G401 (cell line): ENCODE data around the gene MAD2L1BP. TPM values are rescaled to one million over a fixed set of nuclear protein-coding genes. Genes with fewer than 3 reads are reported as not detected.
"Not testable (repeated sequence)": the region's sequence is repeated elsewhere in the genome, so short reads cannot be mapped to it uniquely, and the experiment has no call there.

ENCODE experiments used
- DNase-seq: peaks from one replicate; pipeline ENCODE4 v3.0.0-alpha.2; 2015; ENCODE audit warnings: low spot score
- in situ Hi-C: cut with HindIII; loops from 2 replicates; pipeline ENCODE4 v1.10.0; 2016; ENCODE audit warnings: low sequenced_read_pairs, mixed read lengths
- total RNA-seq: library from RNA; depleted of rRNA; stranded (reverse); fragments of >200 nt; shearing (Covaris generic); gene quantifications from 2 replicates; pipeline ENCODE4 v1.2.3, GENCODE V29; 2014

MAD2L1BP gene
- total RNA-seq, 1 experiment from 2014 or later: 78.9 TPM

DNA sequence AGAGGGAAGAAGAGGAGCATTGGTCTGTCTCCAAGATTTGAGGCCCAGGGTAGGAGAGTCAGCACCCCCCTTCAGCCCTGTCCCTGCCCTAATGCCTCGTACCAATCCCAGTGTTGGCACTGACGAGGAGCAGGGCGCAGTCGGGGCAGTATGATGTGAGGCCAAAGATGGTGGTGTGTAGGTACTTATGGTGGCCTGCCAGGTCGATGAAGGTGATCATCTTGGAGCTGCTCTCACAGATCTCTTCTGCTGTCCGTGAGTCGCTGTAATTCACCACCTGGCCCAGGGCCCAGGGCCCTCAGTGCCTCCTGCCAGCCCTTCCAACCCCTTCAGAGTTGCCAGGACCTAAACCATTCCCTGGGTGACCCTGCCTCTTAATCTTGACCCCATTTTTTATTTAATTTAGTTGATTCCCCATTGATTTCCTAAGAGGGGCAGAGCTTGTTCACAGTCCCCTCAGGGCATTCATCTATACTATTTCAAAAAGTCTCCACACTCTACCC lies 10.8 kb upstream of the MAD2L1BP start:
- DNase-seq: no peak
- in situ Hi-C loops: no loop called here

- no peak for DNase-seq
- in situ Hi-C loops: no loop called here
Observed at GRCh38 chr6:43625393-43625992, 10.1 kb upstream of the MAD2L1BP start.

GRCh38 chr6:43627008-43627825 lies 8.4 kb upstream of the MAD2L1BP start:
- in situ Hi-C loops: no loop called here
- peak; percentile 75 for DNase-seq

DNA sequence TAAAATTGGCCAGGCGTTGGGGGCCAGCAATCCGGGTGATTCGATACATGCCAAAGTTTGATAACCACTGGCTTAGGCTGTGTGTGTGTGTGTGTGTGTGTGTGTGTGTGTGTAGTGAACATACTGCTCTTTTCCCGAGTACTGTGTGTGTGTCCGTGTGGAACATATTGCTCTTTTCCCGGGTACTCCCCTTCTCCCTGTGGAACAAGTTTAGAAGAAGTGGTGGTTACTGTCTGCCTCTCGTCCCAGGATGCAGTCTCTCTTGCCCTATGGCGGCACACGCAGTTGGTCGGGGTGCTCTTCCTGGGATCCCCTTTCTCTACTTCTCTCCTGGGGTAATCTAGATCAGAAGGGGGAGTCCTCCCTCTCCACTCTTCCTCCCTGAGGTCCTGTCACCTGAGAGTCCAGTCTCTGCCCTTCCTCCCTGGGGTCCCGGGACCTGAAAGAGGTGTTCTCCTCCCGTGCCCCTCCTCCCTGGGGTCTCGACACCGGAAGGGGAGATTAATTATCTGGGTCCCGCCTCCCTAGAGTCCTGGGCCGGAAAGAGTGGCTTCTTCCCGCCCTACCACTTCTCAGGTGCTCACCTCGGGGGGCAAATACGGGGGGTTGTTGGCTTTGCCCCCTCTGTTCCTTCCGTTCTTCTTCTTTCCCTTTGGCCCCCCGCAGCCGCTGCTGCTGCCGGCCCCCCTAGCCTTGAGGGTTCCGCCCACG lies 7.1 kb upstream of the MAD2L1BP start:
- peak; percentile 41 for DNase-seq

DNA sequence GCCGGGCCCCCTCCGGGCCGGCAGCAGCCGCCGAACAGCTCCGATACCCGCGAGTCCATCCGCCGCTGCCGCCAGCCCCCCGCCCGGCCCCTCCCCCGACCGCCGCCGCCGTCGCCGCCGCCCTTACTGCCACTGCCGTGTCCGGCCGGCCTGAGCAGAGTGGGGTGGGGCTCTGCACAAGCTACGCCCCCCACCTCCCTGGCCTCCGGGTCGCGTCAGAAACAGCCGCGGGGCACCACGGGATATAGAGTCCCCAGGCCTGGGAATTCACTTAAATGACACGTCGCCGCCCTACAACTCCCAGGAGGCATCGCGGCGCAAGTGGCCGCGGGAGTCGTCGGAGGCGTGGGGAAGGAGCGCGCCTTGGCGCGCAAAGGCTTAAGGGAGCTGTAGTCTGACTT lies 6.5 kb upstream of the MAD2L1BP start, which contains the start of gene GTPBP2:
GTPBP2 (minus strand) TSS at position 161 of the 401 bp plus-strand sequence; CDS start at position 59, 102 bp downstream.
- in situ Hi-C loops: no loop called here

More for the DNA sequence above, 7.1 kb upstream of the MAD2L1BP start:
- in situ Hi-C loops: no loop called here

GRCh38 chr6:43629505-43630300 lies 5.9 kb upstream of the MAD2L1BP start:
- in situ Hi-C loops: no loop called here
- DNase-seq: peak; percentile 99

More for the DNA sequence above, 6.5 kb upstream of the MAD2L1BP start, which contains the start of gene GTPBP2:
- DNase-seq: peak; percentile 99

GRCh38 chr6:43630980-43631619 lies 4.5 kb upstream of the MAD2L1BP start:
- in situ Hi-C loops: no loop called here
- DNase-seq: peak; percentile 38

- in situ Hi-C loops, DNase-seq: not testable (repeated sequence)
Observed at GRCh38 chr6:43633002-43633401, 2.6 kb upstream of the MAD2L1BP start.

DNA sequence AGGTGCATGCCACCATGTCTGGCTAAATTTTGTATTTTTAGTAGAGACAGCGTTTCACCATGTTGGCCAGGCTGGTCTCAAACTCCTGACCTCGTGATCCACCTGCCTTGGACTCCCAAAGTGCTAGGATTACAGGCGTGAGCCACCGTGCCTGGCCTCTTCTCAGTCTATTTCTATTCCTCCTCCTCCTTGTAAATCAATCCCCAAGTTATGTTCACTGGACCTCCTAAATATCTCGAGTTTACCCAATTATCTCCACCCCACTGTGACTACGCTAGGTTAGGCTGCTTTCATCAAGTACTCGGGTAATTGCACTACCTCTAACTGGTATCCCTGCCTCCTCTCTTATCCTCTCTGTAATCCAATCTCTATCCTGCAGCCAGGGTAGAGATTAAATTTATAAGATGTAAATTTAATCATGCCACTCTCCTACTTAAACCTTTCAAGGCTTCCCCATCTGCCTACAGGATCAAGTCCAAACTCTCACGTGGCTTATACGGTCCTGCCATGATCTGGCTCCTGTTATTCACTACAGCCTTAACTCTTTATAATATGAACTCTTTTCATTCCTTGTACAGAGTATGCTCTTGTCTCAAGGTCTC lies 837 bp upstream of the MAD2L1BP start:
- in situ Hi-C loops: no loop called here

GRCh38 chr6:43636308-43636659 lies 644 bp downstream of the MAD2L1BP start:
- in situ Hi-C loops: no loop called here
- DNase-seq: no peak

More for the DNA sequence above, 837 bp upstream of the MAD2L1BP start:
- peak; percentile 50 for DNase-seq

DNA sequence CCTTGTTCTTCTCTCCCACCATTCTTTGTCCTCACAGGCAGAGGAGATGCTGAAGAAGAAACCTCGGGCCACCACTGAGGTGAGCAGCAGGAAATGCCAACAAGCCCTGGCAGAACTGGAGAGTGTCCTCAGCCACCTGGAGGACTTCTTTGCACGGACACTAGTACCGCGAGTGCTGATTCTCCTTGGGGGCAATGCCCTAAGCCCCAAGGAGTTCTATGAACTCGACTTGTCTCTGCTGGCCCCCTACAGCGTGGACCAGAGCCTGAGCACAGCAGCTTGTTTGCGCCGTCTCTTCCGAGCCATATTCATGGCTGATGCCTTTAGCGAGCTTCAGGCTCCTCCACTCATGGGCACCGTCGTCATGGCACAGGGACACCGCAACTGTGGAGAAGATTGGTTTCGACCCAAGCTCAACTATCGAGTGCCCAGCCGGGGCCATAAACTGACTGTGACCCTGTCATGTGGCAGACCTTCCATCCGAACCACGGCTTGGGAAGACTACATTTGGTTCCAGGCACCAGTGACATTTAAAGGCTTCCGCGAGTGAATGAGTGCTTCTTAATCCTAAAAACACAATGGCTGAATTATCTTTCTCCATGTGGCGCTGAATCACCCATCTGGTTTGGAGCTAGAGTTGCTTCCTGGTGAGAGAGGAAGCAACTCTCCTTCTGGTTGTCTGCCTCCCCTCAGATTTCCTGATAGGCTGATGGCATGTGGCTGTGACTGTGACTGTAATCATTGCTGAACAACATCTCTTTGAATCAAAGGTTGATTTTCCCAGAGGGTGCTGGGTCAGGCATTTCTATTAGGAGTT lies 4.6 kb downstream of the MAD2L1BP start:
- DNase-seq: no peak
- in situ Hi-C loops: no loop called here

GRCh38 chr6:43644940-43645612 lies 9.4 kb downstream of the MAD2L1BP start, which contains the start of gene RSPH9:
Gene RSPH9 (plus strand): TSS chr6:43645036. CDS start chr6:43645099, 63 bp downstream.
- DNase-seq: peak; percentile 65
- in situ Hi-C loops: no loop called here

DNA sequence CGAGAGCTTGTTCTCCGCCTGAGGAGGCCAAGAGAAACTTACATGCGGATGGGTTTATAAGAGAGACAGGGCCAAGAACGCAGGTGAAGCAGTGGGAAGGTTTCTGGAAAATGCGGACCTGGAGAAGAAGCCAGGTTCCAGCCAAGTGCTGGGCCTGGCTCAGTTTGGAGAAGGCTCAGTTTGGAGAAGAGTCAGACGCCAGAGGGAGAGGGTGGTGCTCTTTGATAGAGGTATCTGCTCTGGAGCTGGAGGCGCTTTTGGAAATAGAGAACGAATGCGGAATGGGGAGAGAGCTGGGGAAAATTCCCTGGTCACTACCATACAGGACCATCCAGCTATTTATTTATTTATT lies 9.9 kb downstream of the MAD2L1BP start:
- no peak for DNase-seq
- in situ Hi-C loops: no loop called here

DNA sequence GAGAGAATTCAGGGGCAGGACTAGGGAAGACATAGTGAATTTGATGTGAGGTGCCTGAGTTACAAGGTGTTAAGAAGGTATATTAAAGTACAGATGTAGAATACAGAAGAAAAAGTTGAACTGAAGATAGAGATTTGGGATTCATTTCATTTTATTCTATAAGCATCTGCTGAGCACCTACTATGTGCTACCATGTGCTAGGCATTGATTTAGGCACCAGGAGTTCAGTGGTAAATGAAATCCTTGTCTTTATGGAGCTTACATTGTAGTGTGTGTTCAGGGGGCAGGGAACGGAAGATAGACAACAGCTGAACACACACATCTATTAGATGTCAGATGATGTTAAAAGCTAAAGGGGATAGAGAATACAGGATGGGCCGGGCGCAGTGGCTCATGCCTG lies 12.0 kb downstream of the MAD2L1BP start:
- in situ Hi-C loops: no loop called here
- DNase-seq: no peak

- DNase-seq: no peak
- in situ Hi-C loops: no loop called here
Observed at GRCh38 chr6:43648248-43648647, 12.6 kb downstream of the MAD2L1BP start.

DNA sequence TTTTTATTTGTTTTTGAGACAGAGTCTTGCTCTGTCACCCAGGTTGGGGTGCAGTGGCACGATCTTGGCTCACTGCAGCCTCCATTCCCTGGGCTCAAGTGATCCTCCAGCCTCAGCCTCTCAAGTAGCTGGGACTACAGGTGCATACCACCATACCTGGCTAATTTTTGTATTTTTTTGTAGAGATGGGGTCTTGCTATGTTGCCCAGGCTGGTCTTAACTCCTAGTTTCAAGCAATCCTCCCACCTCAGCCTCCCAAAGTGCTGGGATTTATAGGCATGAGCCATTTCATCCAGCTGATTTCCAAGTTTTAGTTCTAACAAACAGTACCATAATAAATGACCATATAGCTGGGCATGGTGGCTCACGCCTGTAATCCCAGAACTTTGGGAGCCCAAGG lies 17.2 kb downstream of the MAD2L1BP start:
- DNase-seq, in situ Hi-C loops: not testable (repeated sequence)
